Activated CD8-positive, alpha-beta memory T cell treated with anti-CD3 and anti-CD28 coated beads, Interleukin-2, amount 10 ng/mL, durations not matched to agents 7 days and 5 days (primary cell): ENCODE measurements around the gene HCFC1R1. TPM values are rescaled to one million over a fixed set of nuclear protein-coding genes. Genes with fewer than 3 reads are reported as not detected.
"Not testable (repeated sequence)": the region's sequence is repeated elsewhere in the genome, so short reads cannot be mapped to it uniquely, and the experiment has no call there.

Experiments
- ATAC-seq: fragments of 150-1000 bp; cut with Tn5 transposase; one replicate; pipeline ENCODE4 v1.10.0; 2021; ENCODE audit warnings: moderate library complexity
- CTCF ChIA-PET: fragments of 350-600 bp; sonication (Branson Sonifier 250); formaldehyde crosslinking; loops from one replicate; lab custom pipeline; 2021; ENCODE audit warnings: antibody characterized with exemption; lab: Charles Lee
- DNase-seq: peaks from one replicate; pipeline ENCODE4 v3.0.0-alpha.2; 2020
- H3K27ac Mint-ChIP-seq: one replicate; pipeline ENCODE4 v1.8.0; 2021; ENCODE audit warnings: mild to moderate bottlenecking, mixed read lengths
- H3K27me3 Mint-ChIP-seq: one replicate; pipeline ENCODE4 v1.8.0; 2021; ENCODE audit warnings: mixed read lengths
- H3K36me3 Mint-ChIP-seq: one replicate; pipeline ENCODE4 v1.8.0; 2021; ENCODE audit warnings: mild to moderate bottlenecking, mixed read lengths
- H3K4me1 Mint-ChIP-seq: one replicate; pipeline ENCODE4 v1.8.0; 2021; ENCODE audit warnings: mixed read lengths
- H3K4me3 Mint-ChIP-seq: one replicate; pipeline ENCODE4 v1.8.0; 2021; ENCODE audit warnings: mild to moderate bottlenecking, moderate library complexity, mixed read lengths
- H3K9me3 Mint-ChIP-seq: one replicate; pipeline ENCODE4 v1.8.0; 2022; ENCODE audit warnings: low read depth, mixed read lengths
- total RNA-seq, 2 experiments: library from RNA; stranded (reverse); gene quantifications; one replicate each; pipeline ENCODE4 v1.2.3, GENCODE V29; 2021

Gene HCFC1R1
- total RNA-seq, 2 experiments from 2014 or later, result 31.8 to 34.3 TPM

DNA sequence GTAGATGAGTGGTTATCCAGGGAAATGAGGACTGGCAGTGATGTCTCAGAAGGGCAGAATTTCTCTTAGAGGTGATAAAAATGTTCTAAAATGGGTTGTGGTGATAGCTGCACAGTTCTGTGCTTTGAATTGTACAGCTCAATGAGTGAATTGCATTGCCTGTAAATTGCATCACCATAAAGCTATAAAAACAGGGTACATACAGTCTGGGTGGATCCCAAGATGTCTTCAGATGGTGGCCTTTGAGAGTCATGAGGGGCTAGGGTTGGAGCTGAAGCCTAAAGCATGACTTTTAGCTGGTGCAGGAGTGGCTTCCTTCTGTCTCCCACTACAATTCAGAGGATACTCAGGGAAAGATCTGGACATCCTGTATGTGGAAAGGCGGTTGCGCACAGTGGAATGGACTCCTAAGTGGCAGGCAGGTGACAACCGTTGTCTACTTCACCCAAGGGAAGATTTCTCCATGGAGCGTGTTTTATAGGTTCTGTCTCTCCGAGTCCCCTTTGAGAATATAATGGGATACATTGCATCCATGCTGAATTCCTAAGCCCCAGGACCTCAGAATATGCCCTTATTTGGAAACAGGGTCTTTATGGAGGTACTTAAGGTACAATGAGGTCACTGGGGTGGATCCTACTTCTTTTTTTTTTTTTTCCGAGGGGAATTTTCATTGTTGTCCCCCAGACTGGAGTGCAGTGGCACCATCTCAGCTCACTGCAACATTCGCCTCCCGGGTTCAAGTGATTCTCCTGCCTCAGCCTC is 40.1 kb upstream of the HCFC1R1 start:
- CTCF ChIA-PET, result interaction anchor here (0.8 to 14.1 kb wide), 9 partner anchors 12 to 106 kb away, joined by 3 to 346 read pairs (median 5); partner anchors contain the start of gene ZNF213
- Mint-ChIP-seq H3K9me3 (peaks cover 2% of the 10 kb centered on the region), H3K27me3 (no peaks in the 10 kb centered on the region), H3K4me3 (peak overlapping the region; percentile 100), H3K4me1 (peaks cover 54% of the 10 kb centered on the region), H3K36me3 (peaks cover 48% of the 10 kb centered on the region), H3K27ac (peak overlapping the region; percentile 97)
- no peak for ATAC-seq
- DNase-seq, result no peak

DNA sequence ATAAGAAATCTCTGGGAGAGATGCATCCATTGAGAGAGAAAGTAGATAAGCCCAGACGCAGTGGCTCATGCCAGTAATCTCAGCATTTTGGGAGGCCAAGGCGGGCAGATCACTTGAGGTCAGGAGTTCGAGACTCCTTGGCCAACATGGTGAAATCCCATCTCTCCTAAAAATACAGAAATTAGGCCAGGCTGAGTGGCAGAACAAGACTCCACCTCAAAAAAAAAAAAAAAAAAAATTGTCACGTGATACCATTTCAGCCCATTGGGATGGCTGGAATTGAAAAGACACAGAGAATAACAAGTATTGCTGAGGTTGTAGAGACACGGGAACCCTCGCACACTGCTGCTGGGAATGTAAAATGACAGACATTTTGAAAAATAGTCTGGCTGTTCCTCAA is 38.8 kb upstream of the HCFC1R1 start:
- ATAC-seq (no peak), DNase-seq (no peak)
- CTCF ChIA-PET, result interaction anchor here (1.2 to 14.1 kb wide), 7 partner anchors 9 to 101 kb away, joined by 4 to 346 read pairs (median 18); partner anchors contain the start of gene ZNF213
- Mint-ChIP-seq H3K4me1 (peaks cover 48% of the 10 kb centered on the region), H3K9me3 (peaks cover 2% of the 10 kb centered on the region), H3K27ac (peak overlapping the region; percentile 35), H3K4me3 (no peak overlapping the region), H3K36me3 (peaks cover 43% of the 10 kb centered on the region), H3K27me3 (no peaks in the 10 kb centered on the region)

DNA sequence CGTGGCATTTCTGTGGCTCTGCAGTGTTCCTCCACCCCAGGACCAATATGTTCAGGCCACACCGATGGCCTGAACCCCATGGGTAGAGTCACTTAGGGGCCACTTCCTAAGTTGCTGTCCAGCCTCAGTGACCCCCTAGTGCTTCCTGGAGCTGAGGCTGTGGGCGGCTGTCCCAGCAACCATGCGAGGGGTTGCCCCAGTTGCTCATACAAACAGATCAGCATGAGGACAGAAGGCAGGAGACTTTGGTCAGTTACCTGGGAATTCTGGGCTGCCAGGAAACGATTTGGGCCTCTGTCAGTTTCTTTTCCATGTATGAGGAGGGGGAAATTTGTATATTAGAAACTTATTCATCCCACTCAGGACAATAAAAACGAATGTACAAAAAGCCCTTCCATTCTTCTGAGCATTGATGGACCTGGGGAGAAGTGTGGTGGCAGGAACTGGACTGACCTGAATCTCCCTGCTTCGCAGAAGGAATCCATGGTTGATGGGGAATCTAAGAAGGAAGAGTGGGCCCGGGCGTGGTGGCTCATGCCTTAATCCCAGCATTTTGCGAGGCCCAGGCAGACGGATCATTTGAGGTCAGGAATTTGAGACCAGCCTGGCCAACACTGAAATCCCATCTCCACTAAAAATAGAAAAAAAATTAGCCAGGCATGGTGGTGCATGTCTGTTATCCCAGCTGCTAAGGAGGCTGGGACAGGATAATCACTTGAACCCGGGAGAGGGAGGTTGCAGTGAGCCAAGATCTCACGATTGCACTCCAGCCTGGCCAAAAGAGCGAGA is 36.8 kb upstream of the HCFC1R1 start:
- no peak for ATAC-seq
- Mint-ChIP-seq H3K27me3 (no peaks in the 10 kb centered on the region), H3K36me3 (peaks cover 40% of the 10 kb centered on the region), H3K27ac (peak overlapping the region; percentile 87), H3K9me3 (peaks cover 2% of the 10 kb centered on the region), H3K4me3 (peak overlapping the region; percentile 81), H3K4me1 (peaks cover 68% of the 10 kb centered on the region)
- CTCF ChIA-PET, result interaction anchor here (1.0 to 14.1 kb wide), 18 partner anchors 9 to 105 kb away, joined by 3 to 346 read pairs (median 15); partner anchors contain the start of genes BICDL2 and ZNF213
- no peak for DNase-seq

DNA sequence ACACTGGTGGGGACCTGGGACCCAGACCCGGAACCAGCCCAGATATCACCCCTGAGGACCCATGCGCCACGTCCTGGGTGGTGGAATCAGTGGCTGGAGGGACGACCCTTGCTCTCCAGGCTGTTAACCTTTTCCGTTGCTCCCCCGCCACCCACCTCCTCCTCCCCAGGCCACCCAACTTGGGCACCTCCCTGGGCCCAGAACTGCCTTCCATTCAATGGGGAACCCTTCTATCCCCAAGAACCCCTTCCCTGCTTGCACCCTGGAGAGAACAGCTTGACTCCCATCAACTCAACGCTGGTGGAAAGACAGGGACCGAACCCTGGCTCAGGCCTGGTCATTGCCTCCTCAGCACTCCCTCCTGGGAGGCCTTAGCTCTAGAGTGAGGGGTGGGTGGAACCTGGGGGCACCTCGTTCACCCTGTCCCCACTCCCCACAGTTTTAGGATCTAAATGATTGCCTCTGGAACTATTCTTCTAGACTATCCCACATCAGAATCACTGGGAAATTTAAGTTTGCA is 36.0 kb upstream of the HCFC1R1 start:
- Mint-ChIP-seq H3K27ac (peak overlapping the region; percentile 87), H3K4me3 (peak overlapping the region; percentile 81), H3K9me3 (peaks cover 2% of the 10 kb centered on the region), H3K36me3 (peaks cover 44% of the 10 kb centered on the region), H3K4me1 (peaks cover 70% of the 10 kb centered on the region), H3K27me3 (no peaks in the 10 kb centered on the region)
- CTCF ChIA-PET, result interaction anchor here (0.7 to 14.1 kb wide), 22 partner anchors 10 to 109 kb away, joined by 3 to 346 read pairs (median 10); partner anchors contain the start of genes BICDL2 and ZNF213
- DNase-seq, result no peak
- no peak for ATAC-seq

DNA sequence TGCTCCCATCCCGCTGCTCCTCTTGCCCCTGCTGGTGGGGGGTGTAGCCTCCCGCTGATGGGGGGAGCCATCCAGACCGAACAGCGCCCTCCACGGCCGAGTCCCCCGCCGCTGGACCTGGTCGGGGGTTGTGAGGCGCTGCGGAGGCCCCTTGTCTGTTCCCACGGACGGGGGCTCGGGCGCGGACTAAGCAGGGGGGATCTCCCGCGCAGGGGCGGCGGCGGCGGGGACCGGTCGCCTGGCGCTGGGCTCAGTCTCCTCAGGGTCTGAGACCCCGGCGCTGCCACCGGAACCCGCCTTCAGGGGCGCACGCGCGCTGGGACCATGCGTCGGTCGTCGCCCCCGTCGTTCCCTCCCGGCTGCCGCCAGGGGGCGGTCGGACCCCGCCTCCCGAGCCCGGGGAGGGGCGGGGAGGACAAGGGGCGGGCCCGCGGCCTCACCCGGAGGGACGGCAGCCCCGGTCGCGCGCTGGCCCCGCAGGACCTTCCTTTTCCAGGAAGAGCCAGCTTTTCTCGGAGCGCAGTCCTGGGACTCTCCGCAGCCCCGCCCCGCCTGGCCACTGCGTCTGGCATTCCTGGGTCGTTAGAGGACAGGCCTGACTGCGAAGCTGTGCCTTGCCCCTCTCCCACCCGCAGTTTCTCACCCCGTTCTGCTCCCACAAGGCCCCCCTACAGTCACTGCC is 35.4 kb upstream of the HCFC1R1 start:
- Mint-ChIP-seq H3K27me3 (no peaks in the 10 kb centered on the region), H3K36me3 (peaks cover 49% of the 10 kb centered on the region), H3K4me1 (peaks cover 71% of the 10 kb centered on the region), H3K27ac (peak overlapping the region; percentile 90), H3K4me3 (peak overlapping the region; percentile 81), H3K9me3 (peaks cover 2% of the 10 kb centered on the region)
- peak; percentile 76 for ATAC-seq
- CTCF ChIA-PET, result interaction anchor here (0.7 to 14.1 kb wide), 39 partner anchors 8 to 117 kb away, joined by 3 to 346 read pairs (median 6); partner anchors contain the start of genes BICDL2, PAQR4 and ZNF213
- peak; percentile 92 for DNase-seq

DNA sequence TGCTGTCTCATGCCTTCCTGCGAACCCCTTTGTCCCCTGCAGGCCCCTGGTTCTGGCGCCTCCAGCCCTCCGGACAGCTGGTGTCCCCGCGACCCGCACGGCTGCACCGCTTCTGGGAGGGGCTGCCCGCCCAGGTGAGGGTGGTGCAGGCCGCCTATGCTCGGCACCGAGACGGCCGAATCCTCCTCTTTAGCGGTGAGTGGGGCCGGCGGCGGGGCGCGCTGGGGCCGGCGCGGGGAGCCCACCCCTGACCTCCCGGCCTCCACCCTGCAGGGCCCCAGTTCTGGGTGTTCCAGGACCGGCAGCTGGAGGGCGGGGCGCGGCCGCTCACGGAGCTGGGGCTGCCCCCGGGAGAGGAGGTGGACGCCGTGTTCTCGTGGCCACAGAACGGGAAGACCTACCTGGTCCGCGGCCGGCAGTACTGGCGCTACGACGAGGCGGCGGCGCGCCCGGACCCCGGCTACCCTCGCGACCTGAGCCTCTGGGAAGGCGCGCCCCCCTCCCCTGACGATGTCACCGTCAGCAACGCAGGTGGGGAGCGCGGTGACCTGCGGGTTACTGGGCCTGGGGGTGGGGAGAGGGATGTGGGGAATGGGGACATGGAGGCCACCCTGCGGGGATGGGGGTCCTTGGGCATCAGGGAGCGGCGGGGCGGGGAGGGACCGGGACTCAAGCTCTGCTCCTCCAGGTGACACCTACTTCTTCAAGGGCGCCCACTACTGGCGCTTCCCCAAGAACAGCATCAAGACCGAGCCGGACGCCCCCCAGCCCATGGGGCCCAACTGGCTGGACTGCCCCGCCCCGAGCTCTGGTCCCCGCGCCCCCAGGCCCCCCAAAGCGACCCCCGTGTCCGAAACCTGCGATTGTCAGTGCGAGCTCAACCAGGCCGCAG is 34.6 kb upstream of the HCFC1R1 start:
- peak; percentile 84 for DNase-seq
- H3K4me3 Mint-ChIP-seq, result peak overlapping the region; percentile 81
- no peaks in the 10 kb centered on the region for H3K27me3 Mint-ChIP-seq
- H3K36me3 Mint-ChIP-seq, result peaks cover 55% of the 10 kb centered on the region
- H3K4me1 Mint-ChIP-seq, result peaks cover 71% of the 10 kb centered on the region
- ATAC-seq, result peak; percentile 52
- H3K27ac Mint-ChIP-seq, result peak overlapping the region; percentile 95
- CTCF ChIA-PET, result interaction anchor here (0.6 to 14.1 kb wide), 38 partner anchors 9 to 118 kb away, joined by 3 to 346 read pairs (median 7); partner anchors contain the start of genes BICDL2, PAQR4, ZNF205 and ZNF213
- peaks cover 2% of the 10 kb centered on the region for H3K9me3 Mint-ChIP-seq

DNA sequence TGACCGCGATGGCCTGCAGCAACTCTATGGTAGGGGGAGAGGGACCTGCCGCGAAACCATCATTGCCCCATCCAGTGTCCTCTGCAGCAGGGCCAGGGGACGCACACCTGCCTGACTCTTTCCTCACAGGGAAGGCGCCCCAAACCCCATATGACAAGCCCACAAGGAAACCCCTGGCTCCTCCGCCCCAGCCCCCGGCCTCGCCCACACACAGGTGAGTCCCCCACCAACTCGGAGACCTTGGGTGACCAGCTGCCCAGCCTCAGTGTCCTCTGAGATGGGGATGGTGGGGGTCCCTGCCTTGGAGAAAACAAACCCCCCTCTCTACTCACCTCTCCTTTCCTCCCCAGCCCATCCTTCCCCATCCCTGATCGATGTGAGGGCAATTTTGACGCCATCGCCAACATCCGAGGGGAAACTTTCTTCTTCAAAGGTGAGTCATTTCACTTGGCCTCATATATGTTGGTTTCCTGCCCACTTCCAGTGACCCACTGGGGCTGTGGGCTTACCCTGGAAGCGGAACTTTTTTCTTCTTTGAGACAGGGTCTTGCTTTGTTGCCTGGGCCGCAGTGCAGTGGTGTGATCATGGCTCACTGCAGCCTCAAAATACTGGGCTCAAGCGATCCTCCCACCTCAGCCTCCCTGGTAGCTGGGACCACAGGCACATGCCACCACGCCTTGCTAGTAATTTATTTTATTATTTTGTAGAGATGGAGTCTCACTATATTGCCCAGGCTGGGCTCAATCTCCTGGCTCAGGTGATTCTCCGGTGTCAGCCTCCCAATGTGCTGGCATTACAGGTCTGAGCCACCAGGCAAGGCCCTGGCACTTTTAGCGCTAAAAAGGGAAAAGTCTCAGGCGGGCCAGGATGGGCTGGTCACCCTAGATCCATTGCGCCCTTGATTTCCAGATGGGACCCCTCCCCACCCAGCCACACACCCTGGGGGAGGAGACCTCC is 33.7 kb upstream of the HCFC1R1 start:
- Mint-ChIP-seq H3K9me3 (no peaks in the 10 kb centered on the region), H3K27ac (peak overlapping the region; percentile 95), H3K4me3 (peak overlapping the region; percentile 81), H3K36me3 (peaks cover 53% of the 10 kb centered on the region), H3K4me1 (peaks cover 69% of the 10 kb centered on the region), H3K27me3 (no peaks in the 10 kb centered on the region)
- no peak for ATAC-seq
- CTCF ChIA-PET, result interaction anchor here (0.9 to 14.1 kb wide), 26 partner anchors 8 to 119 kb away, joined by 3 to 346 read pairs (median 11); partner anchors contain the start of genes BICDL2, PAQR4 and ZNF213
- peak; percentile 77 for DNase-seq

DNA sequence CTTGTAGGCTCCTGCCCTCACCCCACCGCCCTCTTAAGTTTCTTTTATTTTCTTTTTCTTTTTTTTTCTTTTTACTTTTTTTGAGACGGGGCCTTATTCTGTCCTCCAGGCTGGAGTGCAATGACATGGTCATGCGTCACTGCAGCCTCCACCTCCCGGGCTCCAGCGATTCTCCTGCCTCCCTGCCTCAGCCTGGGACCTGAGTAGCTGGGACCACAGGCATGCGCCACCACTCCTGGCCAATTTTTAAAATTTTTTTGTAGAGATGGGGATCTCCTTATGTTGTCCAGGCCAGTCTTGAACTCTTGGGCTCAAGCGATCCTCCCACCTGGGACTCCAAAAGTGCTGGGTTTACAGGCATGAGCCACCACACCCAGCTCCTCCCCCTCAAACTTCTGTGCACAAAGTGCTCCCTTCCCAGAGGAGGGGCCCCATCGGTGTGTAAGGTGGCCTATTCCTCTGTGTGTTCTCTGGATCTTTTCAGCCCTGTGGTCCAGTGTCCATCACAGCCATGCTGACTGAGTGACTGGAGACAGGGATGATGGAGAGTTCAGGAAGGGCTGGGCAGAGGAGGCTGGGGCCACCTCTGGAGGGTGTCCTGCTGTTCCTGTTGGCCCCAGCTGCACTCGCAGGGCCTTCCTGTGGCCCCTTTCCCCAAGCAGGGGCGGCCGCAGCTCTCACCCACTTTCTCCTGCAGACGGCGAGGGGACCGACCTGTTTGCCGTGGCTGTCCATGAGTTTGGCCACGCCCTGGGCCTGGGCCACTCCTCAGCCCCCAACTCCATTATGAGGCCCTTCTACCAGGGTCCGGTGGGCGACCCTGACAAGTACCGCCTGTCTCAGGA is 32.8 kb upstream of the HCFC1R1 start:
- H3K4me3 Mint-ChIP-seq, result peak overlapping the region; percentile 81
- no peaks in the 10 kb centered on the region for H3K9me3 Mint-ChIP-seq
- ATAC-seq, result no peak
- CTCF ChIA-PET, result interaction anchor here (1.2 to 14.1 kb wide), 10 partner anchors 9 to 103 kb away, joined by 3 to 346 read pairs (median 10); partner anchors contain the start of genes IL32 and ZNF213
- peaks cover 57% of the 10 kb centered on the region for H3K36me3 Mint-ChIP-seq
- no peaks in the 10 kb centered on the region for H3K27me3 Mint-ChIP-seq
- peaks cover 70% of the 10 kb centered on the region for H3K4me1 Mint-ChIP-seq
- peak overlapping the region; percentile 95 for H3K27ac Mint-ChIP-seq
- DNase-seq, result no peak

DNA sequence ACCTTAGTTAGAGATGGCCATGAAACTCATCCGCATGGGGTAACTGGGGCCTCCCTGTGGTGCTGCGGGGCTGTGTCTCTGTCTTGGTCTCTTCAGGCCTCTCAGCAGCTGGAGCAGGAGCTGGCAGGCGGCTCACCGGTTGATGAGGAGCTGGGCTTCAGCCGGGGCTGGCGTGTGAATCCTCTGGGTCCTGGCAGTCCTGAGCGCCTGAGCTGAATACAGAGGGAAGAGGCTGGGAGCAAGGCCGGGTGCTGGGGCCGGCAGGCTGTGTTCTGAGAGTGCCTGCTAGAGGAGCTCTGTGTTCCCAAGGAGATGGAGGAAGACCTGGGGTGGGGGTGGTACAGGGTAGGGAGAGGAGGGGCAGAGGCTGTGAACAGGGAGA is 32.0 kb upstream of the HCFC1R1 start:
- H3K9me3 Mint-ChIP-seq, DNase-seq, ATAC-seq, H3K27me3 Mint-ChIP-seq: not testable (repeated sequence)
- Mint-ChIP-seq H3K36me3 (peaks cover 63% of the 10 kb centered on the region), H3K4me3 (peak overlapping the region; percentile 68), H3K27ac (peak overlapping the region; percentile 95), H3K4me1 (peaks cover 74% of the 10 kb centered on the region)
- CTCF ChIA-PET, result interaction anchor here (1.2 to 14.1 kb wide), 8 partner anchors 8 to 104 kb away, joined by 3 to 346 read pairs (median 8); partner anchors contain the start of genes IL32 and ZNF213
